HEK293 (cell line): Measurements from ENCODE around the gene CCDC77.

Experiments
- CTCF ChIA-PET: fragments of 350-600 bp; formaldehyde crosslinking; extraction: SDS; loops from one replicate; lab custom pipeline; 2021; ENCODE audit warnings: antibody characterized with exemption; lab: Yijun Ruan, JAX
- POLR2A ChIA-PET: fragments of 300-600 bp; formaldehyde crosslinking; extraction: SDS; loops from one replicate; lab custom pipeline; 2020; ENCODE audit warnings: antibody characterized with exemption, inconsistent platforms; lab: Yijun Ruan, JAX
- H3K27ac ChIP-seq: fragments of 200-500 bp; sonication (Bioruptor generic); 2 replicates; pipeline ENCODE4 v1.5.1; 2014; ENCODE audit warnings: low read depth, low read length, control low read depth, inconsistent platforms; ENCODE audit errors: extremely low read depth
- H3K36me3 ChIP-seq, 2 experiments: fragments of 200-500 bp in 1 of 2; sonication (Bioruptor generic) in 1 of 2; 1 replicate in 1 of 2; 2 replicates in 1 of 2; pipeline ENCODE4 v1.5.1; 2014 to 2017; ENCODE audit warnings: inconsistent platforms in 2 of 2, low read length in 2 of 2; ENCODE audit not compliant: control insufficient read depth in 2 of 2, insufficient read depth in 1 of 2
- H3K4me1 ChIP-seq: fragments of 200-500 bp; sonication (Bioruptor generic); 2 replicates; pipeline ENCODE4 v1.5.1; 2014; ENCODE audit warnings: mild to moderate bottlenecking, low read length, inconsistent platforms; ENCODE audit not compliant: control insufficient read depth, insufficient read depth
- H3K4me3 ChIP-seq: 2 replicates; pipeline ENCODE4 v1.5.1; 2011; ENCODE audit warnings: low read depth, mild to moderate bottlenecking, control low read depth, low read length, moderate library complexity
- H3K9me3 ChIP-seq: fragments of 200-500 bp; sonication (Bioruptor generic); 2 replicates; pipeline ENCODE4 v1.5.1; 2014; ENCODE audit warnings: low read depth, low read length, inconsistent platforms; ENCODE audit not compliant: control insufficient read depth, insufficient read depth
- GLI4 ChIP-seq: fragments of 450-650 bp; formaldehyde crosslinking; IDR thresholded peaks from 2 replicates; pipeline ENCODE4 v1.5.1; 2016; ENCODE audit warnings: missing biosample characterization, missing genetic modification characterization
- GLIS1 ChIP-seq: fragments of 450-650 bp; formaldehyde crosslinking; IDR thresholded peaks from 2 replicates; pipeline ENCODE4 v1.5.1; 2016; ENCODE audit warnings: missing biosample characterization, missing genetic modification characterization
- SP2 ChIP-seq: fragments of 450-650 bp; formaldehyde crosslinking; IDR thresholded peaks from 2 replicates; pipeline ENCODE4 v1.5.1; 2016; ENCODE audit warnings: missing biosample characterization, missing genetic modification characterization
- ZBTB26 ChIP-seq: fragments of 450-650 bp; formaldehyde crosslinking; optimal IDR thresholded peaks from 2 replicates; pipeline ENCODE3; 2016; ENCODE audit warnings: missing biosample characterization, mild to moderate bottlenecking, missing genetic modification characterization
- ZBTB48 ChIP-seq: fragments of 450-650 bp; formaldehyde crosslinking; IDR thresholded peaks from 2 replicates; pipeline ENCODE4 v1.5.1; 2016; ENCODE audit warnings: missing biosample characterization, missing genetic modification characterization
- ZBTB6 ChIP-seq: fragments of 450-650 bp; formaldehyde crosslinking; IDR thresholded peaks from 2 replicates; pipeline ENCODE4 v1.5.1; 2017; ENCODE audit warnings: missing biosample characterization, missing genetic modification characterization
- ZBTB7A ChIP-seq: fragments of 450-650 bp; formaldehyde crosslinking; IDR thresholded peaks from 2 replicates; pipeline ENCODE4 v1.5.1; 2016; ENCODE audit warnings: low read depth, missing biosample characterization, missing genetic modification characterization
- ZNF133 ChIP-seq: fragments of 450-650 bp; formaldehyde crosslinking; IDR thresholded peaks from 2 replicates; pipeline ENCODE4 v1.5.1; 2016; ENCODE audit warnings: missing biosample characterization, missing genetic modification characterization
- ZNF19 ChIP-seq: fragments of 450-650 bp; formaldehyde crosslinking; IDR thresholded peaks from 2 replicates; pipeline ENCODE4; 2016; ENCODE audit warnings: missing biosample characterization, missing genetic modification characterization, low read depth
- ZNF202 ChIP-seq: fragments of 450-650 bp; formaldehyde crosslinking; IDR thresholded peaks from 2 replicates; pipeline ENCODE4 v1.5.1; 2016; ENCODE audit warnings: missing biosample characterization, missing genetic modification characterization, borderline replicate concordance
- ZNF341 ChIP-seq: fragments of 450-650 bp; formaldehyde crosslinking; IDR thresholded peaks from 2 replicates; pipeline ENCODE4; 2016; ENCODE audit warnings: low read depth, missing biosample characterization, missing genetic modification characterization
- ZNF366 ChIP-seq: fragments of 450-650 bp; formaldehyde crosslinking; conservative IDR thresholded peaks from 2 replicates; pipeline ENCODE4 v1.5.1; 2016; ENCODE audit warnings: missing biosample characterization, missing genetic modification characterization
- ZNF398 ChIP-seq: fragments of 450-650 bp; formaldehyde crosslinking; IDR thresholded peaks from 2 replicates; pipeline ENCODE4 v1.5.1; 2017; ENCODE audit warnings: missing biosample characterization, missing genetic modification characterization
- ZNF404 ChIP-seq: fragments of 450-650 bp; formaldehyde crosslinking; IDR thresholded peaks from 2 replicates; pipeline ENCODE4 v1.5.1; 2017; ENCODE audit warnings: missing biosample characterization, missing genetic modification characterization
- ZNF518A ChIP-seq: fragments of 450-650 bp; formaldehyde crosslinking; conservative IDR thresholded peaks from 2 replicates; pipeline ENCODE4 v1.5.1; 2016; ENCODE audit warnings: low read depth, missing biosample characterization, missing genetic modification characterization
- ZNF544 ChIP-seq: fragments of 450-650 bp; formaldehyde crosslinking; IDR thresholded peaks from 2 replicates; pipeline ENCODE4 v1.5.0; 2017; ENCODE audit warnings: missing biosample characterization, missing genetic modification characterization
- ZNF600 ChIP-seq: fragments of 450-650 bp; formaldehyde crosslinking; IDR thresholded peaks from 2 replicates; pipeline ENCODE4 v1.5.1; 2016; ENCODE audit warnings: missing biosample characterization, missing genetic modification characterization
- ZNF624 ChIP-seq: fragments of 450-650 bp; formaldehyde crosslinking; IDR thresholded peaks from 2 replicates; pipeline ENCODE4 v1.5.1; 2017; ENCODE audit warnings: missing biosample characterization, missing genetic modification characterization
- ZNF677 ChIP-seq: fragments of 450-650 bp; IDR thresholded peaks from 2 replicates; pipeline ENCODE4 v1.5.0; 2018; ENCODE audit warnings: missing biosample characterization, mild to moderate bottlenecking, missing genetic modification characterization, moderate library complexity
- ZNF791 ChIP-seq: fragments of 450-650 bp; formaldehyde crosslinking; IDR thresholded peaks from 2 replicates; pipeline ENCODE4 v1.5.1; 2016; ENCODE audit warnings: missing biosample characterization, missing genetic modification characterization
- ZSCAN30 ChIP-seq: fragments of 450-650 bp; IDR thresholded peaks from 2 replicates; pipeline ENCODE4 v1.5.1; 2018; ENCODE audit warnings: missing biosample characterization, mild to moderate bottlenecking, missing genetic modification characterization, moderate library complexity
- ZSCAN5A ChIP-seq: fragments of 450-650 bp; formaldehyde crosslinking; IDR thresholded peaks from 2 replicates; pipeline ENCODE4 v1.5.1; 2016; ENCODE audit warnings: missing biosample characterization, missing genetic modification characterization

The CCDC77 gene

GRCh38 chr12:480831-481816 lies 79.7 kb downstream of the CCDC77 start (continued):
- TF ChIP-seq ZNF398 (tag by site-specific recombination) (peak; percentile 72), GLIS1 (tag by site-specific recombination) (0 out of 2 replicates have a peak, but pooled peaks have one; percentile 12), ZNF19 (no peak), ZNF518A (tag by site-specific recombination) (no peak), ZNF404 (tag by site-specific recombination) (no peak), ZNF600 (peak; percentile 48), ZNF791 (tag by site-specific recombination) (no peak), ZNF341 (tag by site-specific recombination) (0 out of 2 replicates have a peak, but pooled peaks have one; percentile 10)

- H3K4me3 ChIP-seq, result no peak overlapping the region
- H3K9me3 ChIP-seq, result no peaks in the 10 kb centered on the region
- POLR2A ChIA-PET, result no interaction called here
- CTCF ChIA-PET, result interaction anchor here (0.9 to 1.7 kb wide), 3 partner anchors 27 to 65 kb away, joined by 3 to 7 read pairs (median 5); no protein-coding TSS in a partner anchor
- peaks cover 9% of the 10 kb centered on the region for H3K4me1 ChIP-seq
- no peak for TF ChIP-seq ZNF366 (tag by site-specific recombination)
- no peak for TF ChIP-seq ZNF624 (tag by site-specific recombination)
- no peak for TF ChIP-seq ZNF202 (tag by site-specific recombination)
- no peak for TF ChIP-seq GLI4 (tag by site-specific recombination)
- no peak for TF ChIP-seq ZSCAN5A (tag by site-specific recombination)
- H3K27ac ChIP-seq, result no peak overlapping the region
- H3K36me3 ChIP-seq, result no peaks in the 10 kb centered on the region
These were observed 80.6 kb downstream of the CCDC77 start for GRCh38 chr12:482061-482460.

- Histone ChIP-seq H3K4me3 (no peak overlapping the region), H3K27ac (no peak overlapping the region), H3K4me1 (peaks cover 9% of the 10 kb centered on the region), H3K9me3 (no peaks in the 10 kb centered on the region), H3K36me3 (no peaks in the 10 kb centered on the region)
- ChIA-PET POLR2A (no interaction called here), CTCF (interaction anchor here (1.3 kb wide), 1 partner anchor 30 kb away, joined by 7 read pairs; no protein-coding TSS in a partner anchor)
- TF ChIP-seq ZNF133 (tag by site-specific recombination) (no peak), ZBTB48 (tag by site-specific recombination) (no peak), ZBTB6 (tag by site-specific recombination) (no peak), ZNF544 (tag by site-specific recombination) (no peak), ZNF677 (tag by site-specific recombination) (no peak), ZBTB26 (tag by site-specific recombination) (no peak), SP2 (no peak), ZSCAN30 (no peak), ZBTB7A (tag by site-specific recombination) (no peak)
These were observed 82.7 kb downstream of the CCDC77 start for GRCh38 chr12:484096-484495.
